Breast epithelium (tissue), 3 donors: Measurements from ENCODE around the gene CARM1.

Source experiments
- POLR2A ChIP-seq: fragments of 450-650 bp; IDR thresholded peaks from one replicate; pipeline ENCODE4 v1.6.1; 2016; ENCODE audit warnings: antibody characterized with exemption, mild to moderate bottlenecking, moderate library complexity
- POLR2AphosphoS5 ChIP-seq, 3 donors: sonication (generic); formaldehyde crosslinking; IDR thresholded peaks; one replicate each; pipeline ENCODE4 v1.6.1; 2017; ENCODE audit warnings: antibody characterized with exemption in 3 of 3
- TF ChIP-seq, protein P1 (sequence below), 3 donors: fragments of 450-650 bp; IDR thresholded peaks; one replicate each; pipeline ENCODE4 v1.5.1; 2016 to 2017; ENCODE audit warnings: antibody characterized with exemption in 3 of 3, mild to moderate bottlenecking in 3 of 3, moderate library complexity in 3 of 3

DNA sequence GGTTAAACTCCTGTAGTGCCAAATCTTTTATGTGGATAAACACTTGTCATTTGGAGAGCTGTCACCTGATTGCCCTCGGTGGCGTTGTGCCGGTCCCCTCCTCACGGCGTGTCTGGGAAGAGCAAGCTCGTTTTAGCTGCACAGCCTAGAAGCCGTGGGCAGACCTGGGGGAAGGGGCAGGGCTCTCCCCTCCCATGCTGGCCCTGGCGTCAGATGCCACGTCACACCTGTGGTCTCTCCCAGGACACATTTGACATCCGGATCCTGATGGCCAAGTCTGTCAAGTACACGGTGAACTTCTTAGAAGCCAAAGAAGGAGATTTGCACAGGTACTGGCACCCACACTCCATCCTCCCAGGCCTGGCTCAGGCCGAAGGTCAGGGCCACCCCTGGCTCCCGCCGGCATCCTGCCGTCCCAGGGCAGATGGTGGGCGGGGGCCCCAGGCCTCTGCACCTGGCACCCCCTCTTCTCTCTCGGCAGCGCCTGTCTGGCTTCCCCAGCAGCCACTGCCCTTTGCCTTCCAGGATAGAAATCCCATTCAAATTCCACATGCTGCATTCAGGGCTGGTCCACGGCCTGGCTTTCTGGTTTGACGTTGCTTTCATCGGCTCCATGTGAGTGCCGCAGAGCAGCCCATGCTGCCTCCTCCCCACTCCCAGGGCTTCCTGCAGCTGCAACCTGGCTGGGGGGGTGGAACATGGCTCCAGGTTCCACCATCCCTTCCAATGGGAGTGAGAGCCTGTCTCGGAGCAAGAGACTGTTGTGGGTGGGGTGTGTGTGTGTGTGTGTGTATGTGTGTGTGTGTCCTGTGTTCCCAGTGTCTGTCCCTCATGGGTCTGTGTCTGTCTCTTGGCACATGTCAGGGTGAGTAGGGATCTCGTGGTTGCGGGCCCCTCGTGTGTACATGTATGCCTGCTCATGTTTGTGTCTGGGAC, 48.3 kb downstream of the CARM1 start:
- TF ChIP-seq, protein P1, sequence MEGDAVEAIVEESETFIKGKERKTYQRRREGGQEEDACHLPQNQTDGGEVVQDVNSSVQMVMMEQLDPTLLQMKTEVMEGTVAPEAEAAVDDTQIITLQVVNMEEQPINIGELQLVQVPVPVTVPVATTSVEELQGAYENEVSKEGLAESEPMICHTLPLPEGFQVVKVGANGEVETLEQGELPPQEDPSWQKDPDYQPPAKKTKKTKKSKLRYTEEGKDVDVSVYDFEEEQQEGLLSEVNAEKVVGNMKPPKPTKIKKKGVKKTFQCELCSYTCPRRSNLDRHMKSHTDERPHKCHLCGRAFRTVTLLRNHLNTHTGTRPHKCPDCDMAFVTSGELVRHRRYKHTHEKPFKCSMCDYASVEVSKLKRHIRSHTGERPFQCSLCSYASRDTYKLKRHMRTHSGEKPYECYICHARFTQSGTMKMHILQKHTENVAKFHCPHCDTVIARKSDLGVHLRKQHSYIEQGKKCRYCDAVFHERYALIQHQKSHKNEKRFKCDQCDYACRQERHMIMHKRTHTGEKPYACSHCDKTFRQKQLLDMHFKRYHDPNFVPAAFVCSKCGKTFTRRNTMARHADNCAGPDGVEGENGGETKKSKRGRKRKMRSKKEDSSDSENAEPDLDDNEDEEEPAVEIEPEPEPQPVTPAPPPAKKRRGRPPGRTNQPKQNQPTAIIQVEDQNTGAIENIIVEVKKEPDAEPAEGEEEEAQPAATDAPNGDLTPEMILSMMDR (IDR thresholded peaks at IDR 0.05), result no peak
- no peak for TF ChIP-seq POLR2A
- TF ChIP-seq POLR2AphosphoS5 (IDR thresholded peaks at IDR 0.05), result no peak
